ENCODE measurements around the gene SLC22A8.
"Not testable (repeated sequence)": the region's sequence is repeated elsewhere in the genome, so short reads cannot be mapped to it uniquely, and the experiment has no call there.

SLC22A8 gene

GRCh38 chr11:62988276-62988675 lies 27.4 kb downstream of the SLC22A8 start:
- FAIRE-seq (no peak), DNase-seq (ENCODE audit: low spot score) (no peak)

- FAIRE-seq: no peak
- no peak for DNase-seq (ENCODE audit: low spot score)
These were observed 30.4 kb downstream of the SLC22A8 start for GRCh38 chr11:62985041-62985750.

GRCh38 chr11:62984451-62984991 lies 31.1 kb downstream of the SLC22A8 start, which contains the start of gene SLC22A6:
Gene SLC22A6 (minus strand): TSS chr11:62984967. CDS start chr11:62984690, 277 bp downstream.
- no peak for FAIRE-seq
- no peak for DNase-seq (ENCODE audit: low spot score)

GRCh38 chr11:62983536-62984199 lies 32.0 kb downstream of the SLC22A8 start:
- no peak for DNase-seq (ENCODE audit: low spot score)
- no peak for FAIRE-seq

GRCh38 chr11:62981743-62982142 lies 33.9 kb downstream of the SLC22A8 start:
- no peak for FAIRE-seq
- DNase-seq (ENCODE audit: low spot score): no peak

GRCh38 chr11:62980133-62980760 lies 35.4 kb downstream of the SLC22A8 start:
- FAIRE-seq (no peak), DNase-seq (ENCODE audit: low spot score) (no peak)

- DNase-seq (ENCODE audit: low spot score) (no peak), FAIRE-seq (no peak)
These were observed 39.5 kb downstream of the SLC22A8 start for GRCh38 chr11:62976109-62976508.

GRCh38 chr11:62974848-62975522 lies 40.7 kb downstream of the SLC22A8 start:
- FAIRE-seq (no peak), DNase-seq (ENCODE audit: low spot score) (no peak)

- FAIRE-seq: no peak
These were observed 50.1 kb downstream of the SLC22A8 start for GRCh38 chr11:62965574-62965973.

GRCh38 chr11:62962391-62962790 lies 53.2 kb downstream of the SLC22A8 start:
- FAIRE-seq: no peak
- DNase-seq (ENCODE audit: low spot score): no peak

More at GRCh38 chr11:62965574-62965973, 50.1 kb downstream of the SLC22A8 start:
- no peak for DNase-seq (ENCODE audit: low spot score)

GRCh38 chr11:62961017-62961570 lies 54.5 kb downstream of the SLC22A8 start:
- DNase-seq (ENCODE audit: low spot score): no peak
- FAIRE-seq: no peak

GRCh38 chr11:62959422-62959980 lies 56.1 kb downstream of the SLC22A8 start:
- FAIRE-seq (no peak), DNase-seq (ENCODE audit: low spot score) (no peak)

- FAIRE-seq: no peak
- no peak for DNase-seq (ENCODE audit: low spot score)
These were observed 56.9 kb downstream of the SLC22A8 start for GRCh38 chr11:62958547-62959421.

- FAIRE-seq: no peak
These were observed 58.5 kb downstream of the SLC22A8 start for GRCh38 chr11:62957147-62957546.

GRCh38 chr11:62954478-62954877 lies 61.2 kb downstream of the SLC22A8 start:
- FAIRE-seq: no peak
- DNase-seq (ENCODE audit: low spot score): no peak

More at GRCh38 chr11:62957147-62957546, 58.5 kb downstream of the SLC22A8 start:
- no peak for DNase-seq (ENCODE audit: low spot score)

GRCh38 chr11:62953811-62954210 lies 61.8 kb downstream of the SLC22A8 start:
- no peak for FAIRE-seq
- DNase-seq (ENCODE audit: low spot score): no peak

GRCh38 chr11:62948765-62949320 lies 66.8 kb downstream of the SLC22A8 start:
- FAIRE-seq (no peak), DNase-seq (ENCODE audit: low spot score) (no peak)

GRCh38 chr11:62945538-62945937 lies 70.1 kb downstream of the SLC22A8 start:
- not testable (repeated sequence) for DNase-seq (ENCODE audit: low spot score); FAIRE-seq
